Bronchial epithelial cell (primary cell): ENCODE results near the gene LEAP2. TPM values are rescaled to one million over a fixed set of nuclear protein-coding genes. Genes with fewer than 3 reads are reported as not detected.

Source experiments
- DNase-seq: peaks from one replicate; pipeline ENCODE4 v3.0.0-alpha.2; 2010; ENCODE audit warnings: low read depth
- FAIRE-seq: peaks from 2 replicates; lab custom pipeline; 2011; peaks lifted over from hg19 to GRCh38; lab: Jason Lieb, UNC
- H3K27me3 ChIP-seq: 2 replicates; pipeline ENCODE4 v1.5.1; 2011; ENCODE audit warnings: low read length; ENCODE audit not compliant: control insufficient read depth, insufficient read depth
- H3K36me3 ChIP-seq: 2 replicates; pipeline ENCODE4 v1.5.1; 2011; ENCODE audit warnings: low read length; ENCODE audit not compliant: control insufficient read depth, insufficient read depth
- H3K4me3 ChIP-seq: 2 replicates; pipeline ENCODE4 v1.5.1; 2011; ENCODE audit warnings: mild to moderate bottlenecking, low read depth, low read length, control low read depth
- total RNA-seq: library from RNA; depleted of rRNA; stranded (reverse); fragments of >200 nt; gene quantifications from 2 replicates; pipeline ENCODE4 v1.2.1, GENCODE V29; 2014
- TF ChIP-seq, protein P1 (sequence below): IDR thresholded peaks from 2 replicates; pipeline ENCODE4 v1.5.1; 2011; ENCODE audit warnings: mild to moderate bottlenecking, moderate library complexity, low read length, control low read depth, inconsistent platforms; ENCODE audit not compliant: insufficient read depth, severe bottlenecking

The LEAP2 gene
- total RNA-seq, 1 donor from 2014 or later: 0.53 TPM

DNA sequence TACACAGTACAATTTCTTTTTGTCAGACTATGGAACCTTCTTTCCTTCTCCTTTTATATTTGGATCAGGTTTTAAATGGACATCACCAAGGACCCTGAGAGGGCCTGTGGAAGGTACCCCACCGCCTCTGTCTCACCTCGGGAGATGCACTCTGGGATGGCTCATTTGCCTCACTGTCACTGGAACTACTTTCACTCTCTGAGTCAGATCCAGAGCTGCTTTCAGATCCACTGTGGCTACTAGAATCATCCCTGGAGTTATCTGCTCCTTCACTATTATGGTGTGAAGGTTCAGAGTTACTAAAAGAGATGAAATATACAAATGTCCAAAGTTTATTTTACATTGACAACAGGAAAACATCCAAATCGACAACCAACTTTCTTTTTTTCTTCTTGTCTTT, 24.6 kb downstream of the LEAP2 start:
- TF ChIP-seq, protein P1, sequence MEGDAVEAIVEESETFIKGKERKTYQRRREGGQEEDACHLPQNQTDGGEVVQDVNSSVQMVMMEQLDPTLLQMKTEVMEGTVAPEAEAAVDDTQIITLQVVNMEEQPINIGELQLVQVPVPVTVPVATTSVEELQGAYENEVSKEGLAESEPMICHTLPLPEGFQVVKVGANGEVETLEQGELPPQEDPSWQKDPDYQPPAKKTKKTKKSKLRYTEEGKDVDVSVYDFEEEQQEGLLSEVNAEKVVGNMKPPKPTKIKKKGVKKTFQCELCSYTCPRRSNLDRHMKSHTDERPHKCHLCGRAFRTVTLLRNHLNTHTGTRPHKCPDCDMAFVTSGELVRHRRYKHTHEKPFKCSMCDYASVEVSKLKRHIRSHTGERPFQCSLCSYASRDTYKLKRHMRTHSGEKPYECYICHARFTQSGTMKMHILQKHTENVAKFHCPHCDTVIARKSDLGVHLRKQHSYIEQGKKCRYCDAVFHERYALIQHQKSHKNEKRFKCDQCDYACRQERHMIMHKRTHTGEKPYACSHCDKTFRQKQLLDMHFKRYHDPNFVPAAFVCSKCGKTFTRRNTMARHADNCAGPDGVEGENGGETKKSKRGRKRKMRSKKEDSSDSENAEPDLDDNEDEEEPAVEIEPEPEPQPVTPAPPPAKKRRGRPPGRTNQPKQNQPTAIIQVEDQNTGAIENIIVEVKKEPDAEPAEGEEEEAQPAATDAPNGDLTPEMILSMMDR: no peak
- peaks cover 15% of the 10 kb centered on the region for H3K36me3 ChIP-seq

DNA sequence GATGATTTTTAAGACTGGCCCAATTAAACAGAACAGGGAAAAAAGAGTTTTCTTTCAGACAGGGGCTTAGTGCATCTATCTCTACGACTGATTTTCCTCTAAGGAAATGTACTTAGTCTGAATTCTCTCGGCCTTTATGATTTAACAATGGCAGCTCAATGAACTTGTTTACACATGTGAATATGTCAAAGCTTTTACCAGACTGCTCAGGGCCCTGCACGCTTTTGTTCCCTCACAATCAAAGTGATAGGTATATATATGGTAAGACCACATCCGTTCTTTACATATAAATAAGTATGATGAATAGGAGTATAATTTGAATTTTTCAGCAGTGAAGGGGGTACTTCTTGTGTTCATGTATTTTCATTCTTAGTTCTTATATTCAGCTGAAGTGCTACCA, 27.6 kb downstream of the LEAP2 start:
- no peaks in the 10 kb centered on the region for H3K27me3 ChIP-seq
- H3K36me3 ChIP-seq: peaks cover 9% of the 10 kb centered on the region
- no peak overlapping the region for H3K4me3 ChIP-seq
- DNase-seq: no peak
- FAIRE-seq: no peak
- TF ChIP-seq, protein P1: no peak

More for the DNA sequence above, 24.6 kb downstream of the LEAP2 start:
- DNase-seq (no peak), FAIRE-seq (no peak)
- H3K4me3 ChIP-seq: no peak overlapping the region
- H3K27me3 ChIP-seq: no peaks in the 10 kb centered on the region

DNA sequence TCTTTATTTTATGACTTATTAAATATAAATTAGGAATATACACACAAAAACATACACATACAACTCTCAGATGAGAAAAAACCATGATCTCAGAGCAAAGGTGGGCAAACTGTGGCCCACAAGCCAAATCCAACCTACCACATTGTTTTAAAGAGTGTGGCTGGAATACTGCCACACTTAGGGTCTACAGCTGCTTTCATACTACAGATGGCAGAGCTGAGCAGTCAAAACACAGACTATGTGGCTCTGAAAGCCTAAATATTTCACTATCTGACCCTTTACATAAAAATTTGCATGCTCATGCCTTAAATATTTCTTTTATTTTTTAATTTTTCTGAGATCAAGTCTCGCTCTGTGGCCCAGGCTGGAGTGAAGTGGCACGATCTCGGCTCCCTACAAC, 28.3 kb downstream of the LEAP2 start:
- DNase-seq (no peak), FAIRE-seq (no peak)
- TF ChIP-seq, protein P1: no peak
- Histone ChIP-seq H3K27me3 (no peaks in the 10 kb centered on the region), H3K36me3 (peaks cover 7% of the 10 kb centered on the region), H3K4me3 (no peak overlapping the region)

DNA sequence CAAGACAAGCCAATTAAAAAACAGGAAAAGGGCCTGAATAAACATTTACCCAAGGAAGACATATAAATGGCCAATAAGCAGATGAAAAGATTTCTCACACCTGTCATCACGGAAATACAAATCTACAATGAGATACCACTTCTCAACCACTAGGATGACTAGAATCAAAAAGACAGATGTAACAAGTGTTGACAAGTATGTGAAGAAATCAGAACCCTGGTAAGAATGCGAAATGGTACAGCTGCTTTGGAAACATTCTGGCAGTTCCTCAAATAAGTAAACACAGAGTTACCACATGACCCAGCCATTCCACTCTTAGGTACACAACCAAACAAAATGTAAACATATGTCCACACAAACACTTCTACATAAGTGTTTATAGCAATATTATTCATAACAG, 32.5 kb downstream of the LEAP2 start:
- Histone ChIP-seq H3K36me3 (peaks cover 2% of the 10 kb centered on the region), H3K27me3 (no peaks in the 10 kb centered on the region)
- DNase-seq: peak; percentile 92

DNA sequence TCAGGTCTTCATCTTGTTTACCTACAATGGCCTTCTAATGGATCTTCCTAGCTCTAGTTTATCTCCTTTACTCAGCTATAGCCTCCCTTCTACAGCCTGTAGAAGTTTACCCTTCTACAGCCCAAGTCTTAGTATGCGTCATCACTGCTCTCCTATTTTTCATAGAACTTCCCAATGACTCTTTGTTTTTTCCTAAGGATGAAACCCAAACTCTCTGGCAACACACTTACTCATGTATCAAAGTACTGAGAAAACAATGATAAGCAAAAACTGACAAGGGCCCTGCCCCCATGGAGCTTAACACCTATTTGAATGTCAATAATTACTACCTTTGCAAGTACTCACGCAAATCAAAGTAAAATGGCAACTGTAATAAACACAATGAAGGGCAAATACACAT, 33.7 kb downstream of the LEAP2 start:
- H3K36me3 ChIP-seq: peaks cover under 1% of the 10 kb centered on the region
- H3K27me3 ChIP-seq: no peaks in the 10 kb centered on the region
- TF ChIP-seq, protein P1: no peak
- peak; percentile 28 for DNase-seq
- H3K4me3 ChIP-seq: no peak overlapping the region
- no peak for FAIRE-seq

More for the DNA sequence above, 32.5 kb downstream of the LEAP2 start:
- TF ChIP-seq, protein P1: peak; percentile 33
- H3K4me3 ChIP-seq: no peak overlapping the region
- FAIRE-seq: no peak

DNA sequence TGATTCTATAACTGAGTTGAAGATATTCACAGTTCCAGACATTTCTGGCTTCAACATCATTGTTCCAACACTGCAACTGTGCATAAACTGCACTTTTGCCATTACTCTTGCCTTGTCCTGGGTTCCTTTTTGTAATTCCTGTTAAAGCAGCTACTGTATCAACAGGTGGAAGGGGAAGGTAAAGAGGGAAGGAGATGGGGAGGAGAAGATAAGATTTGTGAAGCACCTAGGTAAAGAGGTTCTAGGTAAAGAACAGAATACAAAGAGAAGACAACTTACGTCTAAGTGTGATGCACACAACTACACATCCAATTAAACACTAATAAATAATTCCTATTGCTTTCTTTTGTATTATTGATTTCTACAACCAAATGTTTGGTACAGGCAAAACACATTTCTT, 36.2 kb downstream of the LEAP2 start:
- H3K4me3 ChIP-seq: no peak overlapping the region
- no peaks in the 10 kb centered on the region for H3K27me3 ChIP-seq
- TF ChIP-seq, protein P1: no peak
- FAIRE-seq (no peak), DNase-seq (no peak)
- peaks cover 2% of the 10 kb centered on the region for H3K36me3 ChIP-seq
